ENCODE measurements around the gene RAD9B. TPM values are rescaled to one million over a fixed set of nuclear protein-coding genes. Genes with fewer than 3 reads are reported as not detected.

RAD9B gene
- total and polyA plus RNA-seq, 9 of the 15 experiments (the other 6 are each of a cell fraction or from before 2014, with no cell fraction given) = 0.05 to 0.83 (median 0.32) TPM

DNA sequence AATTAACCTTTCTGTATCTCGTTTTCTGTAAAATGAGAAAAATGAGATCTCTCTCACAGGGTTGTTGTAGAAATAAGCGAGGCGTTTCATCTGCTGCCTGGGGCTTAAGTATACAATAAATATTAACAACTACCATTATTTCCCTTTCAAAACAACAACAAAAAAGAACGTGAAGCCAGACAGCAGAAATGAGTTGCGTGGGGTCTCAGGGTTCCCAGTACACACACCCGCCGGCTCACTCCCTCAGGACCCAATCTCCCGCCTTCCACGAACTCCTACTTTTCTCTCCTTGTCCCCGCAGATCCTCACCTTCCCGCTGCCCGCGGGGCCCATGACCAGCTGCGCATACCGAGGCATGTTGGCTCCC lies 34.3 kb upstream of the RAD9B start (continued):
- TF ChIP-seq HLTF (IDR thresholded peaks at IDR 0.05) (peak; percentile 41; the same call in 1 of the 2 replicates), ZNF589 (CRISPR knock-in tag; IDR thresholded peaks at IDR 0.05; ENCODE audit: low read depth) (no peak), ZNF780A (CRISPR knock-in tag; IDR thresholded peaks at IDR 0.05) (no peak), CBFA2T2 (conservative IDR thresholded peaks at IDR 0.05) (no peak), EHMT2 (IDR thresholded peaks at IDR 0.05) (no peak), POLR2B (IDR thresholded peaks at IDR 0.05; ENCODE audit: low read depth, partially characterized antibody) (peak; percentile 74), SAP30 (IDR thresholded peaks at IDR 0.05; ENCODE audit: borderline replicate concordance, insufficient read depth, low read depth, low read length, poor library complexity, severe bottlenecking) (peak; percentile 88), COPS2 (conservative IDR thresholded peaks at IDR 0.05) (no peak), ILF3 (IDR thresholded peaks at IDR 0.05; ENCODE audit: borderline replicate concordance) (no peak), ASH1L (IDR thresholded peaks at IDR 0.05; ENCODE audit: borderline replicate concordance, low read depth, partially characterized antibody) (peak; percentile 16), SIN3A (IDR thresholded peaks at IDR 0.05; ENCODE audit: borderline replicate concordance in 2 of 2, control insufficient read depth in 1 of 2, low read depth in 2 of 2, low read length in 2 of 2) (peak; percentile 83 to 87; a peak in 2 of 4 replicates), FOXP1 (CRISPR knock-in tag; IDR thresholded peaks at IDR 0.05) (0 out of 2 replicates have a peak, but pooled peaks have one; percentile 15), POLR2A (conservative IDR thresholded peaks at IDR 0.05) (peak; percentile 83), ADNP (tag; IDR thresholded peaks at IDR 0.05) (no peak), ARID4B (CRISPR knock-in tag; IDR thresholded peaks at IDR 0.05) (0 out of 2 replicates have a peak, but pooled peaks have one; percentile 51), THRAP3 (IDR thresholded peaks at IDR 0.05; ENCODE audit: borderline replicate concordance) (no peak), SIN3B (IDR thresholded peaks at IDR 0.05; ENCODE audit: low read depth) (0 out of 2 replicates have a peak, but pooled peaks have one; percentile 61), ZFPM2 (CRISPR knock-in tag; IDR thresholded peaks at IDR 0.05) (no peak), RBFOX2 (IDR thresholded peaks at IDR 0.05; ENCODE audit: low read depth, low read length) (no peak), ZNF143 (CRISPR knock-in tag; IDR thresholded peaks at IDR 0.05) (no peak), TEAD1 (CRISPR knock-in tag; IDR thresholded peaks at IDR 0.05) (no peak), PHF8 (IDR thresholded peaks at IDR 0.05; ENCODE audit: borderline replicate concordance, low read length) (peak; percentile 71; the same call in 1 of the 2 replicates)

Data from K562 (cell line).